HepG2 (cell line): ENCODE results near the gene API5. TPM values are rescaled to one million over a fixed set of nuclear protein-coding genes. Genes with fewer than 3 reads are reported as not detected.
A peak's percentile ranks its signal among the peaks of the same experiment; 100 is the strongest.

Experiments
- BHLHE40 ChIP-seq: IDR thresholded peaks from 2 replicates; pipeline ENCODE4 v1.6.1; 2011; ENCODE audit warnings: low read length, improper control_type of control experiment
- FLYWCH1 ChIP-seq: sonication (generic); formaldehyde crosslinking; IDR thresholded peaks from 2 replicates; pipeline ENCODE4 v1.8.1; 2023; ENCODE audit warnings: mild to moderate bottlenecking, missing genetic modification reagents
- GLI4 ChIP-seq: sonication (generic); formaldehyde crosslinking; IDR thresholded peaks from 2 replicates; pipeline ENCODE4 v1.5.1; 2020; ENCODE audit warnings: missing genetic modification reagents, mild to moderate bottlenecking, moderate library complexity, borderline replicate concordance
- JARID2 ChIP-seq: sonication (generic); formaldehyde crosslinking; IDR thresholded peaks from 2 replicates; pipeline ENCODE4 v1.8.1; 2023; ENCODE audit warnings: missing genetic modification reagents, inconsistent platforms; ENCODE audit not compliant: insufficient replicate concordance
- NR2C2 ChIP-seq: sonication (generic); formaldehyde crosslinking; IDR thresholded peaks from 2 replicates; pipeline ENCODE4 v1.4.0; 2020; ENCODE audit warnings: missing genetic modification reagents, mild to moderate bottlenecking, moderate library complexity, borderline replicate concordance
- RXRA ChIP-seq: sonication (generic); formaldehyde crosslinking; IDR thresholded peaks from 2 replicates; pipeline ENCODE4 v1.5.1; 2020; ENCODE audit warnings: missing genetic modification reagents
- TEAD2 ChIP-seq: sonication (generic); formaldehyde crosslinking; IDR thresholded peaks from 2 replicates; pipeline ENCODE4 v1.9.0; 2021; ENCODE audit warnings: missing genetic modification reagents
- XBP1 ChIP-seq: sonication (generic); formaldehyde crosslinking; IDR thresholded peaks from 2 replicates; pipeline ENCODE4 v1.5.0; 2020; ENCODE audit warnings: missing genetic modification reagents
- ZBTB1 ChIP-seq: sonication (generic); formaldehyde crosslinking; IDR thresholded peaks from 2 replicates; pipeline ENCODE4 v1.4.0; 2020; ENCODE audit warnings: missing genetic modification reagents, borderline replicate concordance
- ZFP36 ChIP-seq: fragments of 150-350 bp; IDR thresholded peaks from 2 replicates; pipeline ENCODE4 v1.6.1; 2018; ENCODE audit warnings: borderline replicate concordance, low read length, low read depth; ENCODE audit not compliant: partially characterized antibody
- ZFP62 ChIP-seq: sonication (generic); formaldehyde crosslinking; IDR thresholded peaks from 2 replicates; pipeline ENCODE4 v1.4.0; 2020; ENCODE audit warnings: missing genetic modification reagents
- ZKSCAN5 ChIP-seq: sonication (generic); formaldehyde crosslinking; IDR thresholded peaks from 2 replicates; pipeline ENCODE4 v1.5.1; 2020; ENCODE audit warnings: mild to moderate bottlenecking, missing genetic modification reagents
- ZMYM4 ChIP-seq: sonication (generic); formaldehyde crosslinking; IDR thresholded peaks from 2 replicates; pipeline ENCODE4 v1.8.1; 2023; ENCODE audit warnings: mild to moderate bottlenecking, missing genetic modification reagents
- ZNF407 ChIP-seq: sonication (generic); formaldehyde crosslinking; IDR thresholded peaks from one replicate; pipeline ENCODE4 v1.5.1; 2020; ENCODE audit warnings: mild to moderate bottlenecking, missing genetic modification reagents; ENCODE audit errors: not compliant biosample characterization
- polyA plus RNA-seq, 8 experiments: library from polyadenylated mRNA; depleted of rRNA in 3 of 8; stranded (reverse) in 7 of 8; unstranded in 1 of 8; fragments of >200 nt; fragmentation: Illumina TruSeq in 4 of 8; extraction: Trizol in 4 of 8; gene quantifications; 2 replicates each; pipeline versions ENCODE4 v1.2.1 to v1.2.3, GENCODE V29; 2011 to 2016; ENCODE audit warnings: low read depth in 4 of 8, missing spikeins in 1 of 8, mixed read lengths in 1 of 8; ENCODE audit not compliant: insufficient read depth in 1 of 8
- total RNA-seq, 5 experiments: library from RNA; depleted of rRNA; stranded (reverse); fragments of >200 nt; fragmentation: Illumina TruSeq; extraction: Trizol; gene quantifications; 2 replicates each; pipeline ENCODE4 v1.2.3, GENCODE V29; 2016; ENCODE audit warnings: low read depth in 1 of 5

API5 gene
- total and polyA plus RNA-seq, 2 of the 13 experiments (the other 11 are each of a cell fraction or from before 2014, with no cell fraction given): 21.6 to 59.0 TPM

GRCh38 chr11:43311791-43312607 is at the start of gene API5 (continued):
- TF ChIP-seq ZNF407 (CRISPR knock-in tag) (peak; percentile 69), FLYWCH1 (no peak), RXRA (peak; percentile 51), GLI4 (CRISPR knock-in tag) (no peak; the same call in 1 of the 2 replicates), BHLHE40 (no peak), ZKSCAN5 (CRISPR knock-in tag) (no peak), ZBTB1 (CRISPR knock-in tag) (0 out of 2 replicates have a peak, but pooled peaks have one; percentile 60), TEAD2 (CRISPR knock-in tag) (no peak), NR2C2 (CRISPR knock-in tag) (peak; percentile 81), JARID2 (CRISPR knock-in tag) (no peak), XBP1 (CRISPR knock-in tag) (peak; percentile 74; the same call in 1 of the 2 replicates), ZMYM4 (CRISPR knock-in tag) (peak; percentile 100), ZFP36 (peak; percentile 20), ZFP62 (no peak)
